Fibroblast of skin of left biceps (primary cell): ENCODE results near the gene PPAT.
"Not testable (repeated sequence)": the region's sequence is repeated elsewhere in the genome, so short reads cannot be mapped to it uniquely, and the experiment has no call there.

Source experiments
- DNase-seq, 2 experiments: peaks; one replicate each; pipeline ENCODE4 v3.0.0-alpha.2; 2013; ENCODE audit warnings: low read depth in 2 of 2

PPAT gene

DNA sequence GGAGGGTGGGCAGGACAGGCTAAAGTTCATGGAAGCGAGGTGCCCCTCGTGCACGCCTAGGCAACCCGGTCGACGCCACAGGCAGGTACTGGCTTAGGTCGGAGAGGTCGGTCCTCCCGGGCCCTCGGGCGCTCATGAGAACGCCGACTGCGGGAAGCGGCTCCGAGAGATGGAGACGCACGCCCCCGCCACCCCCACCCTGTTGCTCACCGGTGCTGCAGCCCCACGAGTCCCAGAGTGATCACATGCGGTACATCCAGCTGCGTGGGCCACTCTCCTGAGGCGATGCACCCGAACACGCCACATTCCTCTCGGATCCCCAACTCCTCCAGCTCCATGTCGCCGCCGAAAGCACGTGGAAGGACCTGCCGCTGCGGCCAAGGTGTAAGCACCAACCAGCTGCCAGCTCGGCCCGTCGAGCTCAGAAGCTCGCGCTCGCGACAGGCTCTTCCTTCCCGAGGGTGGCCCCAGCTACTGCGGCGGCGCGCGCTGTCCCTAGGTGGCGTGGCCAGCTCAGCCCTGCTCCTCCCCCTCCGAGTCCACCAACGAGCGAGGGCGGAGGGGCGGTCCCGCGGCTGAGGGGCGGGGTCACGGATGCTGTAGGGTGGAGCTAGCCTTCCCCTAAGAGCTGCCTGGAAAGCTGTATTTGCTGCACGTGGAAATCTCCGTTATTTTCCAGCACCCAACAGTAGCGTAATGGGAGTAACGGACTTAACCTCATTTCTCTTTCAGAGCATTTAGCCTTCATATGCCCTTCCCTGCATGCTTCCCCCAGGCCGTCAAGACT, at the start of gene PPAT:
Gene PPAT, minus strand, starts transcription at position 476 of the 787 bp plus-strand sequence. Its CDS starts 138 bp downstream, at position 338.
- peak; percentile 93 to 94 for DNase-seq

DNA sequence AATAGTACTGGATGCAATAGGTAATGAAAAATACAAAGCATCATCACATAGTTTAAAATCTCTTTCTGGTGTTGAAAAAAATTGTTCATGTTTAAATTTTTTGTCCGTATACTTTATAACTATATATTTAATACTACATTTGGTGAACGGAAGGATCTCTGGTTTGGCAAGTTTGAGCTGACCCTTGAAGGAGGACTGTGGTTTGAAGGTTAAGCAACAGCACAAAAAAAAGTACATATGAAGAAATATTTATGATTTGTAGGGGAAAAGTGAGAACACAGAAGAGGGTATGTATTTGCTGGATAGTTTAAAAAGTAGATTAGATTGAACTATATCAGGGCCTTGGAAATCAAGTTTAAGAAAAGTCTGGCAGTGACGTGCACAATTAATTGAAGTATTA, 45.3 kb upstream of the PPAT start:
- DNase-seq: no peak

DNA sequence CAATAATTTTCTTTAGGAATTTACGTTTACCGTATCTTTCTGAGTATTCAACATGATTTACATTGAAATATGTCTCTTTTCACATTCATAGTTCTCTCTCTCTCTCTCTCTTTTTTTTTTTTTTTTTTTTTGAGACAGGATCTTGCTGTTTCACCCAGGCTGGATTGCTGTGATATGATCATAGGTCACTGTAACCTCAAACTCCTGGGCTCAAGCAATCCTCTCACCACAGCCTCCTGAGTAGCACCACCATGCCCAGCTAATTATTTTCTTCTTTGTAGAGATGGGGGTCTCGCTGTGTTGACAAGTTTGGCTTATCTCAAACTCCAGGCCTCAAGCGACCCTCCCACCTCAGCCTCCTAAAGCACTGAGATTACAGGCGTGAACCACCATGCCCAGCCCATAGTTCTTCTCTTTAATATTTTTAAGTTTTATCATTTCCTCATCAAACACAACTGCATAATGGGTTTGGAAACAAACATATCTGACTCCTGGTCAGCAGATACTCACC, 41.8 kb upstream of the PPAT start:
- no peak for DNase-seq

DNA sequence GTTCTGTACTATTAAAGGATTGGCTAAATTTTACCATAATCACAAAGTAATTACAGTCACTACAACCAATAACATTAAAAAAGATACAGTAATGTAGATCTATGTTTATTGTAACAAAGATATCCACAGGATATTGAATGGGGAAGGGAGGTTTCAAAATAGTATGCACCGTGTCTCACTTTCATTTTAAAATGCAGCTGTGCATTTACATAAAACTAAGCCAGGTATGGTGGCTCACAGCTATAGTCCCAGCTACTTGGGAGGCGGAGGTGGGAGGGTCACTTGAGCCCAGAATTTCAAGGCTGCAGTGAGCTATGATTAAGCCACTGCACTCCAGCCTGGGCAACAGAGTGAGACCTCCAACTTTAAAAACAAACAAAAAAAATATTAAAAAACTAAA, 40.5 kb upstream of the PPAT start:
- no peak for DNase-seq

DNA sequence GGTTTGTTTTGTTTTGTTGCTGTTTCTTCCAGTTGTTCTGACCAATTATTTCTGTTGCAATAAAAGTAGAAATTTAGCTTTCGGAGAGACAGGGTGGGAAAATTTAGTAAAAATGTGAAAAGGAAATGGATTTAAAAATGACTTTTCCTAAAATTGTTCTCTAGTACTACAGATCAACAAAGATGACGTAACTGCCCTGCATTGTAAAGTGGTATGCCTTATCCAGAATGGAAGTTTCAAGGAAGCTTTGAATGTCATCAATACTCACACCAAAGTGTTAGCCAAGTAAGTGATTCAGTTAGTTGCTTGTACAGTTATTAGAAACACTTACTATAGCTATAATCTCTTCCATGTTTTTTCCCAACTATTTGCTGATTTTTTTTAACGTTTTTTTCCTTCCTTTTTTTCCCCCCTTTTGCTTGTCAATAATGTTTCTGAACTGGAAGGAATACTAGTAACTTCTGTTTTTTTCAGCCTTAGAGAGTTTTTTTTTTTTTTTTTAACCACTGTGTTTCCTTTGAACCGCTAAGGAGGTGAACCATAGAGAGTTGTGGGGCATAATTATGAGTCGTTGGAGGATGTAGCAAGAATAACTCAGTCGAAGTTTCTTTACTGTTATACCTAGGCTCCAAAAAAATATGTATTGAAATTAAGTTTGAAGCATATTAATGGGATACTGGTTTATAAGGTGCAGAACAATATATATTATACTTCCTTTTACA, 34.2 kb upstream of the PPAT start:
- no peak for DNase-seq

DNA sequence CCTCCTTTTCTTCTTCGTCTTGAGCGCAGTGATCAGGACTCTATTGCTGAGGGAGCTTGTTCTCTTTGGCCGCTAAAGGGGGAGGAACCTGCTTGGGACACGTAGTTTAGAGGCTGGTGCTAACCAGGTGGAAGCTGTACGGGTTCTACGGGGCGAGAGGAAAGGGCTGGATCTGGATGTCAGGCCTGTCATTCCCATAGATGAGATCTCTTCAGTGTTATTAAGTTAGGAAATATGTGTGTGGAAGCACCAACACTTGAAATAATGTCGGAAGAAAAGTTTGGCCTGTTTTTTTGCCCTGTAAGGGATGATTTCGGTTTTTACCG, 32.6 kb upstream of the PPAT start:
- DNase-seq: no peak

DNA sequence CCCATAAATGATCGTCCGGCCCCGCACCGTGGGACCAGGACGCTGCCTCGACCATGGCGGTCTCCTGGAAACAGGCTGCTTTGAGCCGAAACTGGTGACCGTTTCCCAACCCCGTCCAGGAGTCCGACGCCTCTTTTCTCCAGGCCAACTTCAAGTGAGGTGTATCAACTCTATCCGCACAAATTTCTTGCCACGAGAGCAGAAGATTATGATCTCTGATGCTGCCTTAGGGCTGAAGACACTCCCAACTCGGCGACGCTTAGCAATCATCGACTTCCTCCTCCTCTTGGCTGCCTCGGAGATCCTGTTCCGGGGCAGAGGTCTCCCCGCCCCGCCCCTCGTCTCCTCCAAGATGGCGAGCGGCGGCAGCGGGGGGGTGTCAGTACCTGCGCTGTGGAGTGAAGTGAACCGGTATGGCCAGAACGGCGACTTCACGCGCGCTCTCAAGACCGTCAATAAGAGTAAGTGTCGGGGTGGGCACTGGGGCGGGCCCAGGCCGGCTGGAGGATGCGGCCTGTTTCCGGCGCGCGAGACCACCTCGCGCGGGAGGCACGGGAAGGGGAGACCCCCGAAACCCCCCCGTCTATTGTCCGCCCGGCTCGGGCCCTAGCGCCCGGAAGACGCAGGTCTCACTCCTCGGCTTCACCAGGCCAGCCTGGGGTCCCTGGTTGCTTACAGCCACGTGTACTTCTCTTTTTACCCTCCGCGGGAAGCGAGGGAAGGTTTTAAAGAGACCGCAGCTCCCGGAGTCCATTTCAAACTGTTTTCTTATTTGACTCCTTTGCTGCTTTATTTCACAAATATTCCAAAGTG, 32.1 kb upstream of the PPAT start, which contains the start of gene SRP72:
Gene SRP72, plus strand, starts transcription at position 334 of the 813 bp plus-strand sequence. Its CDS starts 19 bp downstream, at position 353.
- peak; percentile 50 to 57 for DNase-seq

DNA sequence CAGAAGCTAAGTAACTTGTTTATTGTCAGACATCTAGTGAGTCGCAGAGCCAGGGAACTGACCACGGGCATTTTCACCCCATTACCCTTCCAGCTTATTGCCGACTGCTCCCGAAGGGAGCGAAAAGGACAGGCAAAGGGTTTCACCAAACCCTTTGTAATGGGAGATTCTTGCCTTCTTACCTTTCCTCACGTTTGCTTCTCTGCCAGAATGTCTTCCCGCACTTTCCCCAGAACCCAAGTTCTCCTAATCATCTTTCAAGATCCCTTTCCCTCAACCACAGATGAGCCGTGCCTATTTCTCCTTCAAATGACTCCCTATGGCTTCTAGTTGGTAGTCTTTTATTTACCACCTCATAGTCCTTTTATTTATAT, 31.5 kb upstream of the PPAT start:
- DNase-seq: no peak

DNA sequence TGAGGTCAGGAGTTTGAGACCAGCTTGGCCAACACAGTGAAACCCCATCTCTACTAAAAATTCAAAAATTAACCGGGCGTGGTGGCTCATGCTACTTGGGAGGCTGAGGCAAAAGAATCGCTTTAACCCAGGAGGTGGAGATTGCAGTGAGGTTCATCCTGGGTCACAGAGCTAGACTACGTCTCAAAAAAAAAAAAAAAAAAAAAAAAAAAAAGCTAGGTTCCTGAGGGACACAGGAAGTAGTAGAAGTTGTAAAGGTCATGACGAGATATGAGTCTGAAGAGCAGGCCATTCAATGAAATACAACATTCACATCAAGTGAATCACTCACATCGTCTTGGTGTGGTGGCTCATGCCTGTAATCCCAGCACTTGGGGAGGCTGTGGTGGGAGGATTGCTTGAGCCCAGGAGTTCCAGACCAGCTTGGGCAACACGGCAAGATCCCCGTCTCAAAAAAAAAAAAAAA, 30.9 kb upstream of the PPAT start:
- peak; percentile 40 to 43 for DNase-seq

DNA sequence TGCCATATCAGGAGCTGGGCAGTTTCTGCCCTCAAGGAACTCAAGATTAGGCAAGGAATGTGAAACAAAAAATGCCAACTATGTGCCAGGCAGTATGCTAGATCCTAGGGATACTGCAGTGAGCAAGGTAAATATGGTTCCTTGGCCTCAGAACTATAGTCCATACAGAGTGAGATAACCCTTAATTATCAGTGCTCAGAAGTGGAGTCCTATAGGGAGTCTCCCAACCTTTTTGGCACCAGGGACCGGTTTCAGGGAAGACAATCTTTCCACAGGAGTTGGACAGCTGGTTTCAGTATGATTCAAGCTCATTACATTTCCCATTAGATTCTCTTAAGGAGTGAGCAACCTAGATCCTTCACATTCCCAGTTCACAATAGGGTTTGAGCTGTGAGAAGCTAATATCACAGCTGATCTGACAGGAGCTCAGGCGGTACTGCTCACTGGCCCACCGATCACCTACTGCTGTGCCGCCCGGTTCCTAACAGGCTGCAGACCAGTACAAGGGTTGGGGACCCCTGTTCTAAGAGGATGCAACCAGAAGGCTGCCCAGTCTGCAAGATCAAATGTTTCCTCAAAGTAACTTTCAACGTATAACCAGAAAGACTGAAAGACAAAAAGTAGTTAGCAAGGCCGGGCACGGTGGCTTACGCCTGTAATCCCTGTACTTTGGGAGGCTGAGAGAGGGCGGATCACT, 30.3 kb upstream of the PPAT start:
- DNase-seq: no peak

DNA sequence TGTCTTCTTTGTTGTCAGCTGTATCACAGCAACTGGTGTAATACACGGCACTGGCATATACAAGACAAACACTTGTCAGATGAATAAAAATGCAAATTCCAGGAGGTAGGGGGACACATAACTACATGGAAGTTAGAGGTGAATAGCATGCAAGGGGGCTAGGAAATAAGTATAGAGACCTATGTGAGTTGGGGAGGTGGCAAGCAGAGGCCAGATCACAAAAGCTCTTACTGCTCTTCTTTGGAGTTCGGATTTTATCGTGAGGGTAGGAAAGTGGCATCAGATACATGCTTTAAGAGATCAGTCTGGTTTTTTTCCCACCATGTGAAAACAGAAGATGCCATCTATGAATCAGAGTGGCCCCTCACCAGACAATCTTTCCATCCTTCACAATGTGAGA, 29.2 kb upstream of the PPAT start:
- DNase-seq: no peak

DNA sequence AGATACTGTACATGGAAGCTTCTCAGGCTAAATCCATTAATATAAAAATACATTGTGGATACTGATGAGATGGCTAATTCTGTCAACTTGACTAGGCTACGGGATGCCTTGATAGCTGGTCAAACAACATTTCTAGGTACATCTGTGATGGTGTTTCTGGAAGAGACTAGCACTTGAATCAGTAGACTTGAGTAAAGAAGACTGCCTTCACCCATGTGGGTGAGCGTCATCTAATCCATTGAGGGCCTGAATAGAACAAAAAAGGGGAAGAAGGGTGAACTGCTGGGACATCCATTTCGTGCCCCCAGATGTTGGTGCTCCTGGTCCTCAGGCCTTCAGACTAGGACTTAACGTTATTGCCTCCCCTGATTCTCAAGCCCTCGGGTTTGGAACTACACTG, 28.3 kb upstream of the PPAT start:
- no peak for DNase-seq

DNA sequence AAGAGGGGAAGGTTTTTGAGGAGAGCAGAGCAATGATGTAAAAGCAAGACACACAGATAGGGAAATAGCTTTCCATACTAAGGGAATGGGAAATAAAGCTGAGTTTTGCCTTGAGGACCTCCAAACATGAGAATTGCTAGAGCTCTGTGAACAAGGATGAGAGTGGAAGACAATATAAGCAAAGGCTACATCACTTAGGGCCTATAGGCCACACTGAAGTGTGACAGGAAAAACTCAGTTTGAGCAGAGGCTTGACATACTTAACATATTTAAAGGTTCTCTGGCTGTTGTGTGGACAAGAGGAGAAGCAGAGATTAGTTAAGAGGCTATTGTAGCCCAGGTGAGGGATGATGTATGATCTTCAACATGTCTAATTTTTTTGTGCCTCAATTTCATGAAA, 26.7 kb upstream of the PPAT start:
- DNase-seq: no peak

DNA sequence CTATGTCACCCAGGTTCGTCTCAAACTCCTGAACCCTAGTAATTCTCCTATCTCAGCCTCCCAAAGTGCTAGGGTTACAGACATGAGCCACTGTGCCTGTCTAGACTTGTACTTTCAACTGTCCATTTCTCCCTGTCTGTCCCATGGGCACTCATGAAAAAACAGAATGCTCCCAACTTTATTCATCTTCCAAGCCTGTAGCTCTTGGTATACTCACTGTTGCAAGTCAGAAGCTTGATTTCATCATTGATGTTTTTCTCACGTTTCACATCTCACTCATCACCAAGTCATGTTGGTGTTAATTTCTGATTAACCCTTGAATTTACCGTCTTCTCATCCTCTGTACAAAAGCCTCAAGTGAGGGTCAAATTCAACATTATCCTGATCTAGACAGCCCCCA, 24.7 kb upstream of the PPAT start:
- DNase-seq: no peak

DNA sequence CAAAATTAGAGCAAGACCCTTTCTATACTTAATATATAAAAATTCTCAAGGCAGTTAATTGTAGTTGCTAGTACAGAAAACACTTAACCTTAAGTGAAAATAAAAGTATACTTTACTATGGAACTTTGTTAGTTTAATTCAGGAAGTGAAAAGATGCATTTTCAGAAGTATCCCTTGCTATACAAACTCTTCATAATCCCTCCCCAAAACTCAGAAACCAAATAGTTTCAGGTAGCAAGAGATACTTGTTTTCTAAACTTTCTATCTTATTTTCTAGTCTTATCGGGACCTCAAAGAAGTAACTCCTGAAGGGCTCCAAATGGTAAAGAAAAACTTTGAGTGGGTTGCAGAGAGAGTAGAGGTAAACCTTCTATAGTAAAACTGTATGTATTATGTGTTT, 14.9 kb upstream of the PPAT start:
- no peak for DNase-seq

DNA sequence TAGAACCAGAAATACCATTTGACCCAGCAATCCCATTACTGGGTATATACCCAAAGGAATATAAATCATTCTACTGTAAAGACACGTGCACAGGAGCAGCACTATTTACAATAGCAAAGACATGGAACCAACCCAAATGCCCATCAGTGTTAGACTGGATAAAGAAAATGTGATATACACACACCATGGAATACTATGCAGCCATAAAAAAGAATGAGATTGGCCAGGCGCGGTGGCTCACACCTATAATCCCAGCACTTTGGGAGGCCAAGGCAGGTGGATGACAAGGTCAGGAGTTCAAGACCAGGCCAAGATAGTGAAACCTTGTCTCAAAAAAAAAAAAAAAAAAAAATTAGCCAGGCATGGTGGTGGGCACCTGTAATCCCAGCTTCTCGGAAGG, 14.1 kb upstream of the PPAT start:
- not testable (repeated sequence) for DNase-seq

DNA sequence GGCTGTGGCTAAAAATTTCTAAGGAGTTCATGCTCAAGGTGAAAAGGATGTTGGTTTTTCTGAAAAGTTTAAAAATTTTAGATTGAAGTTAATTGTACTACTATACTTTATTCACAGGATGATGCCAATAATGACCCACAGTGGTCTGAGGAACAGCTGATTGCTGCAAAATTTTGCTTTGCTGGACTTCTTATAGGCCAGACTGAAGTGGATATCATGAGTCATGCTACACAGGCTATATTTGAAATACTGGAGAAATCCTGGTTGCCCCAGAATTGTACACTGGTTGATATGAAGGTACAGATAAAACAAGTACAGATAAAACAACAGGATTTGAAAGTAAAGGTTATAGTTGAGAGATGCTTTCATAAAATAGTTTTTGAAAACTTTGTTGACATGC, 12.9 kb upstream of the PPAT start:
- DNase-seq: no peak

DNA sequence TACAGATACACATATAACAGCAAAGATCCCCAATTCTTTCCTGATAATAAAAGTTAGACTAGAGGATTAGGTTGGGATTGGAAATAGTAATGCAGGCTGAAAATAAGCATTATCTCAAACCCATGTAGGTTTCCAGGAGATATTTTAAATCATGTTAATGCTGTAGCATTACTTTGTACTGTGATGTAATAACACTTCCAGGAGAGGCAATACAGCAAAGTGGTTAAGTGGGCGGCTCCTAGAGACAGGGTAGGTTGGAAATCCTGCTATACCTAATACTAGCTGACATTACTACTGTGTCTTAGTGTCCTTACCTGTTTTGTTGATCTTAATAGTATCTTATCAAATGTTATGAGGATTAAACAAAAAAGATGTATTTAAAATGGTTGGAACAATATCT, 10.3 kb upstream of the PPAT start:
- DNase-seq: no peak

DNA sequence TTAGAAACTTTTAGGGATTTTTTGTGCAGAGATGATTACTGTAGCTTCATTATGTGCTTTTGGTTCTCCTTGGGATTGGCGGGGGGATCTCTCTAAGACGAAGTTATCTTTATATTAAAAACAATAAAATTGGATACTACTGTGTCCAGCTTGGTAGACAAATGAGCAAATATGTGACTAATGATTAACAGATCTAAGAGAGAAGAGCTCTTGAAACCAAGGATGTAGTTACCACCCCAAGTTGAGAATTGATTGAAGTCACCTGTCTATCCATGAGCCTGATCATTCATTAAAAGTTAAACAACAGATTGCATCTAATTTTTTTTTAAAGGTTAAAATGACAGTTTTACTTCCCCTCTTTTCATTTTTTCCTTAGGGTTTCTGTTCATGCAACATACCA, 9.3 kb upstream of the PPAT start:
- DNase-seq: no peak

DNA sequence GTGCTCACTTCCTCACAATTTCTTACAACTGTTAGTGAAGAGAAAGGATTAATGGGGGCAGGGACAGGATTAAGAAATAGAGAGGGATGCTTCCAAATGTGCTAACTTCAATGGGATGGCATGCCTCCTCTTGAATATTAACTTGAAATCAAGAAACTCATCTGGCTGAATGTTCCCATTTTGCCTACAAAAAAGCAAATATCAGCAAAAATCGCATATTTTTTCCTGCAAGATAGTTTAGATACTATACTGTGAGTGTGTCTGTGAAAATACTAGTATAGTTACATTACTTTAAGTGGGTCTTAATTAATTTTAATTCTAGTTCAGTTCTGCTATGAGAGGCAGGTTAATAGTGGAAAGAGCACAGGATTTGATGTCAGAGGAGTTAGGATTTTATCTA, 5.6 kb upstream of the PPAT start:
- no peak for DNase-seq

DNA sequence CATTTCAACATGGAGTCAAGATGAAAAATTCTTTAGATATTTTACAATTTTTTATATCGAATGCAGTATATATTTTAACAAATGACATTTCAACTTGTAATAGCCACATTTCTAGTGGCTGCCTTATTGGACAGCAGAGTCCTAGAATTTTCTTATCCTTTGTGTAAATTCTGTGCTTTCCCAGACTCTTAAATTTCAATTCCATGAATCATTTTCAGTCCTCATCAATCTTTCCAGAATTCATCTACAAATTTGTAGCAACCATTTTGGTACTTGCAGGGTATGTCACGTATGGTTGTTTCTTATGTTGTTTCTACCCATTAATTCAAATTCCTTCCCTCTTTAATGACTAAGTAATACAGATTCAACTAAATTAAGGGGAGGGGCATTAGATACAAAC, 3.4 kb upstream of the PPAT start:
- DNase-seq: no peak
